ENCODE results near the gene CEP112. TPM values are rescaled to one million over a fixed set of nuclear protein-coding genes. Genes with fewer than 3 reads are reported as not detected.

The CEP112 gene
- polyA plus RNA-seq, 1 donor from 2014 or later = 6.0 TPM

DNA sequence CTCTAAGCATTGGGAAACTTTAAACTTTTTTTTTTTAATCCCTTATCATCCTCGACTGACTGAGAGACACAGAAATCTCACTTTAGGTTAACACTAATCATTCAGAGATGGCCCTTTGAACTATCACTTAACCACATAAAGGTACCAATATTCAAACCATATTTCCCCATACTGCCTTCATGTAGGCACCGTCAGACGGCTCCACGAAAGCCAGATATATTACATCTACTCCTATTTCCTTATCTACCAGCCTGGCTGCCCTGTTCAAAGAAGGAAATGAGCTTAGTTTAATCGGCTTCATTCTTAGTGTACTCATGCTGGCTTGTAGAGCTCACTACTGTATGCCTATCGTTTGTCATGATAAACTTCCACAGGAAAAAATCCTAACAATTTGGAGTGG, 270.9 kb downstream of the CEP112 start:
- H2AFZ ChIP-seq (ENCODE audit: low read depth, low read length) = no peak overlapping the region
- H3F3A ChIP-seq (ENCODE audit: insufficient read depth, low read length, poor library complexity, severe bottlenecking) = no peaks in the 10 kb centered on the region
- H3K4me3 ChIP-seq (ENCODE audit: low read length) = no peak overlapping the region
- H3K36me3 ChIP-seq (ENCODE audit: insufficient read depth, low read length) = no peaks in the 10 kb centered on the region
- H3K9me2 ChIP-seq (ENCODE audit: insufficient read depth, low read length) = no peaks in the 10 kb centered on the region
- no peaks in the 10 kb centered on the region for H3K27me3 ChIP-seq (ENCODE audit: insufficient read depth, low read depth, low read length)
- H3K9ac ChIP-seq (ENCODE audit: low read length) = no peak overlapping the region
- no peaks in the 10 kb centered on the region for H3K9me3 ChIP-seq (ENCODE audit: low read length)
- TF ChIP-seq EP300 (conservative IDR thresholded peaks at IDR 0.05; ENCODE audit: poor library complexity, severe bottlenecking) (no peak), POLR2AphosphoS5 (IDR thresholded peaks at IDR 0.05) (no peak), EZH2 (IDR thresholded peaks at IDR 0.05; ENCODE audit: borderline replicate concordance, insufficient read depth, low read length, poor library complexity, severe bottlenecking) (no peak), SMC3 (conservative IDR thresholded peaks at IDR 0.05; ENCODE audit: poor library complexity) (no peak), MXI1 (conservative IDR thresholded peaks at IDR 0.05; ENCODE audit: poor library complexity, severe bottlenecking) (no peak), RAD21 (conservative IDR thresholded peaks at IDR 0.05) (no peak), TAF1 (IDR thresholded peaks at IDR 0.05; ENCODE audit: low read depth) (no peak)
- TF ChIP-seq, protein P1, sequence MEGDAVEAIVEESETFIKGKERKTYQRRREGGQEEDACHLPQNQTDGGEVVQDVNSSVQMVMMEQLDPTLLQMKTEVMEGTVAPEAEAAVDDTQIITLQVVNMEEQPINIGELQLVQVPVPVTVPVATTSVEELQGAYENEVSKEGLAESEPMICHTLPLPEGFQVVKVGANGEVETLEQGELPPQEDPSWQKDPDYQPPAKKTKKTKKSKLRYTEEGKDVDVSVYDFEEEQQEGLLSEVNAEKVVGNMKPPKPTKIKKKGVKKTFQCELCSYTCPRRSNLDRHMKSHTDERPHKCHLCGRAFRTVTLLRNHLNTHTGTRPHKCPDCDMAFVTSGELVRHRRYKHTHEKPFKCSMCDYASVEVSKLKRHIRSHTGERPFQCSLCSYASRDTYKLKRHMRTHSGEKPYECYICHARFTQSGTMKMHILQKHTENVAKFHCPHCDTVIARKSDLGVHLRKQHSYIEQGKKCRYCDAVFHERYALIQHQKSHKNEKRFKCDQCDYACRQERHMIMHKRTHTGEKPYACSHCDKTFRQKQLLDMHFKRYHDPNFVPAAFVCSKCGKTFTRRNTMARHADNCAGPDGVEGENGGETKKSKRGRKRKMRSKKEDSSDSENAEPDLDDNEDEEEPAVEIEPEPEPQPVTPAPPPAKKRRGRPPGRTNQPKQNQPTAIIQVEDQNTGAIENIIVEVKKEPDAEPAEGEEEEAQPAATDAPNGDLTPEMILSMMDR (IDR thresholded peaks at IDR 0.05; ENCODE audit: poor library complexity, severe bottlenecking) = no peak
- TF ChIP-seq, protein P2, sequence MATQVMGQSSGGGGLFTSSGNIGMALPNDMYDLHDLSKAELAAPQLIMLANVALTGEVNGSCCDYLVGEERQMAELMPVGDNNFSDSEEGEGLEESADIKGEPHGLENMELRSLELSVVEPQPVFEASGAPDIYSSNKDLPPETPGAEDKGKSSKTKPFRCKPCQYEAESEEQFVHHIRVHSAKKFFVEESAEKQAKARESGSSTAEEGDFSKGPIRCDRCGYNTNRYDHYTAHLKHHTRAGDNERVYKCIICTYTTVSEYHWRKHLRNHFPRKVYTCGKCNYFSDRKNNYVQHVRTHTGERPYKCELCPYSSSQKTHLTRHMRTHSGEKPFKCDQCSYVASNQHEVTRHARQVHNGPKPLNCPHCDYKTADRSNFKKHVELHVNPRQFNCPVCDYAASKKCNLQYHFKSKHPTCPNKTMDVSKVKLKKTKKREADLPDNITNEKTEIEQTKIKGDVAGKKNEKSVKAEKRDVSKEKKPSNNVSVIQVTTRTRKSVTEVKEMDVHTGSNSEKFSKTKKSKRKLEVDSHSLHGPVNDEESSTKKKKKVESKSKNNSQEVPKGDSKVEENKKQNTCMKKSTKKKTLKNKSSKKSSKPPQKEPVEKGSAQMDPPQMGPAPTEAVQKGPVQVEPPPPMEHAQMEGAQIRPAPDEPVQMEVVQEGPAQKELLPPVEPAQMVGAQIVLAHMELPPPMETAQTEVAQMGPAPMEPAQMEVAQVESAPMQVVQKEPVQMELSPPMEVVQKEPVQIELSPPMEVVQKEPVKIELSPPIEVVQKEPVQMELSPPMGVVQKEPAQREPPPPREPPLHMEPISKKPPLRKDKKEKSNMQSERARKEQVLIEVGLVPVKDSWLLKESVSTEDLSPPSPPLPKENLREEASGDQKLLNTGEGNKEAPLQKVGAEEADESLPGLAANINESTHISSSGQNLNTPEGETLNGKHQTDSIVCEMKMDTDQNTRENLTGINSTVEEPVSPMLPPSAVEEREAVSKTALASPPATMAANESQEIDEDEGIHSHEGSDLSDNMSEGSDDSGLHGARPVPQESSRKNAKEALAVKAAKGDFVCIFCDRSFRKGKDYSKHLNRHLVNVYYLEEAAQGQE (IDR thresholded peaks at IDR 0.05; ENCODE audit: borderline replicate concordance) = no peak
- H3K27ac ChIP-seq (ENCODE audit: low read length) = no peak overlapping the region
- no peaks in the 10 kb centered on the region for H3K79me2 ChIP-seq (replicated peaks; ENCODE audit: insufficient read depth, low read length)
- H3K4me2 ChIP-seq (ENCODE audit: low read length) = no peak overlapping the region
- no peaks in the 10 kb centered on the region for H4K20me1 ChIP-seq (ENCODE audit: insufficient read depth)

DNA sequence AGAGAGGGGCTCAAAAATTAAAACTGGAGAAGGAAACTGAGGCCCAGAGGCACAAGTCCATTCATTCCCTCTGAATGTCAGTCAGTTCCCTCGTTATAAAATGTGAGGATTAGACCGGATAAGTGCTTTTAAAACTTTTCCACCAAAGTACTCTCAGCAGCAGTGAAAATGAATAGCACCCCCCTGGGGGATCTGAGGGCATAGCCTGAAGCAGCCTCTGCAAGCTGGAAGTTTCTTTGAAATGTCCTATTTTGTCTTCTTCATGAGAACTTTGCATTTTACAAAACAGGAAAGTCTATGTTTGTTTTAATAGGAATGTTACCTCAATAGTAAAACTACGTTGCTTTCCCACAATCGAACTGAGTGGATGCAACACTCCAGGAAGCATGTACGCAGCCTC, 273.0 kb downstream of the CEP112 start:
- Histone ChIP-seq H3K79me2 (replicated peaks; ENCODE audit: insufficient read depth, low read length) (no peaks in the 10 kb centered on the region), H2AFZ (ENCODE audit: low read depth, low read length) (no peak overlapping the region), H3F3A (ENCODE audit: insufficient read depth, low read length, poor library complexity, severe bottlenecking) (no peaks in the 10 kb centered on the region), H3K9me3 (ENCODE audit: low read length) (no peaks in the 10 kb centered on the region), H3K27me3 (ENCODE audit: insufficient read depth, low read depth, low read length) (no peaks in the 10 kb centered on the region), H3K36me3 (ENCODE audit: insufficient read depth, low read length) (no peaks in the 10 kb centered on the region), H3K4me3 (ENCODE audit: low read length) (no peak overlapping the region), H3K9ac (ENCODE audit: low read length) (no peak overlapping the region), H3K9me2 (ENCODE audit: insufficient read depth, low read length) (no peaks in the 10 kb centered on the region), H3K27ac (ENCODE audit: low read length) (no peak overlapping the region), H4K20me1 (ENCODE audit: insufficient read depth) (no peaks in the 10 kb centered on the region), H3K4me2 (ENCODE audit: low read length) (no peak overlapping the region)
- TF ChIP-seq RAD21 (conservative IDR thresholded peaks at IDR 0.05) (no peak), EP300 (conservative IDR thresholded peaks at IDR 0.05; ENCODE audit: poor library complexity, severe bottlenecking) (no peak), SMC3 (conservative IDR thresholded peaks at IDR 0.05; ENCODE audit: poor library complexity) (no peak), EZH2 (IDR thresholded peaks at IDR 0.05; ENCODE audit: borderline replicate concordance, insufficient read depth, low read length, poor library complexity, severe bottlenecking) (no peak), TAF1 (IDR thresholded peaks at IDR 0.05; ENCODE audit: low read depth) (no peak)
- TF ChIP-seq, protein P2 (IDR thresholded peaks at IDR 0.05; ENCODE audit: borderline replicate concordance) = no peak
- TF ChIP-seq, protein P1 (IDR thresholded peaks at IDR 0.05; ENCODE audit: poor library complexity, severe bottlenecking) = no peak

Data from neural cell (in vitro differentiated cells).